DOHH2 (cell line): ENCODE data around the gene CIT.

ENCODE experiments used
- H3F3A ChIP-seq: fragments of 200-600 bp; sonication (generic), shearing (Covaris generic); 2 replicates; pipeline ENCODE4 v1.6.0; 2016; ENCODE audit warnings: antibody characterized with exemption, mild to moderate bottlenecking; ENCODE audit not compliant: control insufficient read depth, insufficient read depth
- H3K27ac ChIP-seq: fragments of 200-600 bp; sonication (generic); 2 replicates; pipeline ENCODE4 v1.5.1; 2014; ENCODE audit warnings: low read depth, mild to moderate bottlenecking, low read length, moderate library complexity
- H3K27me3 ChIP-seq: fragments of 200-600 bp; sonication (generic); 2 replicates; pipeline ENCODE4 v1.6.1; 2014; ENCODE audit warnings: mild to moderate bottlenecking, low read length, mixed read lengths; ENCODE audit not compliant: control insufficient read depth
- H3K36me3 ChIP-seq: fragments of 200-600 bp; sonication (generic); 2 replicates; pipeline ENCODE4 v1.6.1; 2014; ENCODE audit warnings: mild to moderate bottlenecking, low read length, moderate library complexity, mixed read lengths; ENCODE audit not compliant: control insufficient read depth
- H3K4me1 ChIP-seq: fragments of 200-600 bp; sonication (generic); 2 replicates; pipeline ENCODE4 v1.6.1; 2014; ENCODE audit warnings: mild to moderate bottlenecking, low read length, mixed read lengths; ENCODE audit not compliant: control insufficient read depth
- H3K4me2 ChIP-seq: fragments of 200-600 bp; sonication (generic); 2 replicates; pipeline ENCODE4 v1.6.0; 2014; ENCODE audit warnings: mild to moderate bottlenecking, low read length, moderate library complexity
- H3K4me3 ChIP-seq: fragments of 200-600 bp; sonication (generic); 2 replicates; pipeline ENCODE4 v1.5.1; 2014; ENCODE audit warnings: mild to moderate bottlenecking, low read length, mixed read lengths
- H3K79me2 ChIP-seq: fragments of 200-600 bp; sonication (generic); 2 replicates; pipeline ENCODE4 v1.6.1; 2014; ENCODE audit warnings: mild to moderate bottlenecking, low read length, mixed read lengths; ENCODE audit not compliant: control insufficient read depth
- H3K9me2 ChIP-seq: fragments of 200-600 bp; sonication (generic); replicated peaks from 2 replicates; pipeline ENCODE4 v1.6.1; 2014; ENCODE audit warnings: mild to moderate bottlenecking, low read length, mixed read lengths; ENCODE audit not compliant: control insufficient read depth
- H3K9me3 ChIP-seq: fragments of 200-600 bp; sonication (generic); 2 replicates; pipeline ENCODE4 v1.6.1; 2014; ENCODE audit warnings: antibody characterized with exemption, low read length, mixed read lengths; ENCODE audit not compliant: control insufficient read depth, insufficient read depth
- H4K20me1 ChIP-seq: fragments of 200-600 bp; sonication (generic); 2 replicates; pipeline ENCODE4 v1.6.0; 2014; ENCODE audit warnings: low read depth, mild to moderate bottlenecking, antibody characterized with exemption, low read length, moderate library complexity; ENCODE audit not compliant: control insufficient read depth, insufficient read depth
- CTCF ChIP-seq: fragments of 200-600 bp; sonication (generic); IDR thresholded peaks from one replicate; pipeline ENCODE4 v1.5.1; 2014; ENCODE audit warnings: antibody characterized with exemption, mild to moderate bottlenecking, low read depth, low read length; ENCODE audit not compliant: poor library complexity, severe bottlenecking
- EZH2phosphoT487 ChIP-seq: fragments of 200-600 bp; sonication (generic); IDR thresholded peaks from 2 replicates; pipeline ENCODE4 v1.6.1; 2017; ENCODE audit warnings: borderline replicate concordance, mild to moderate bottlenecking, antibody characterized with exemption, low read length, moderate library complexity, mixed read lengths

The CIT gene

DNA sequence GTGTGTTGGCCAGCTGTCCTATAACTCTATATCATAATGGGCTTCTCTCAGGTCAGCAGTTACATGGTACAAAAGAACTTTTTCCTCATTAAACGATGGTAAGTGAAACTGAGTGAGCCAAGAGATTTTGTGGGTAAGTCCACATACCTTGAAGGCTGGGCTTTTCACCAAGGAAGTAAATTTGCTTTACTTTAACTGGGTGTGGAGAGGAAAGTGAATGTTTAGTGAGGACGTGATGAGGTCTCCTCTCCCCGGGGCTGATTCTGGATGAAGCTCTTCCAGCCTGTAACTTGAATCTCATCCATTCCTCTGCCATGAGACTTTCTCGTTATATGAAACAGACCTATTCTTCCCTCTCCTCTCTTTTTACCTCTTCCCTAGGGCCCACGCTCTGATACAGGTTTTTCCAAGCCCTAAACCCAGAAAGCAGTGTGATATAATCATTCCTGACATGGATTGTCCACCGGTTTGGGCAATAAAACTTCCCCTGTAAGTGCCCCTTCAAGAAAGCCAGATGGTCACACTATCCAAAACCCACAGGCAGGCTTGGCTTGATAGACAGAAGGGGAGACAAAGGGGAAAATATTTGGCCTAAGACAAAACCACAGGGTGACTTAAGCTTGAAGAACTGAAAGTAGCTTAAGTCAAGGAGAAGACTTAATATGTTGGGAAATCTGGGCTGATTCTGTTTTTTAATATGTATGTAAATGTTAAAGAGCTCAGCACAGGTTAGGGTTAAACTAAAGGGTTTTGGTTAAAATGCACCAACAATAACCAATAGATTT, 50.3 kb downstream of the CIT start:
- Histone ChIP-seq H3K9me2 (no peaks in the 10 kb centered on the region), H3K4me2 (no peak overlapping the region), H4K20me1 (no peaks in the 10 kb centered on the region), H3K4me1 (no peaks in the 10 kb centered on the region), H3K27ac (no peak overlapping the region), H3F3A (no peaks in the 10 kb centered on the region), H3K79me2 (no peaks in the 10 kb centered on the region), H3K9me3 (no peaks in the 10 kb centered on the region), H3K27me3 (no peaks in the 10 kb centered on the region), H3K36me3 (peaks cover 68% of the 10 kb centered on the region), H3K4me3 (no peak overlapping the region)
- no peak for TF ChIP-seq EZH2phosphoT487
- TF ChIP-seq CTCF = no peak

DNA sequence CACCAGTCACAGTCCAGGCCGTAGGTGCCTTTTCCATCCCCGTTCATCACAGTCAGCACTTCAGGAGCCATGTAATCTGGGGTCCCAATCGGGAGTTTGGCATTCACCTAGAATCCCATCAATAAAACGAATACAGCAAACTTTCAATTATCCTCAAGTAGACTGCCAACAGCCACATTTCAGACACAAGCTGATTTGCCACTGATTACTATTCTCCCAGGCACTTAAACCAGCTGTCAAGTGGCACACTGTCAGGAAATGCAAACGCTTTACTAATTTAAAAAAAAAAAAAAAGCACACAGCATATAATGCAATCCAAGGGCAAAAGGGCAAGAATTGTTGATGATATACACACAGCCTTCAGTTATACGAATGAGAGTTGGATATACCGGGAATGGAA, 51.9 kb downstream of the CIT start:
- H3K27ac ChIP-seq = no peak overlapping the region
- H3K4me2 ChIP-seq = no peak overlapping the region
- H3F3A ChIP-seq = no peaks in the 10 kb centered on the region
- no peaks in the 10 kb centered on the region for H3K27me3 ChIP-seq
- no peaks in the 10 kb centered on the region for H3K9me3 ChIP-seq
- no peaks in the 10 kb centered on the region for H3K9me2 ChIP-seq
- no peaks in the 10 kb centered on the region for H4K20me1 ChIP-seq
- no peaks in the 10 kb centered on the region for H3K79me2 ChIP-seq
- H3K4me1 ChIP-seq = no peaks in the 10 kb centered on the region
- TF ChIP-seq CTCF = no peak
- no peak for TF ChIP-seq EZH2phosphoT487
- peaks cover 63% of the 10 kb centered on the region for H3K36me3 ChIP-seq
- H3K4me3 ChIP-seq = no peak overlapping the region

- Histone ChIP-seq H3K4me1 (no peaks in the 10 kb centered on the region), H3K4me3 (no peak overlapping the region), H4K20me1 (no peaks in the 10 kb centered on the region), H3F3A (no peaks in the 10 kb centered on the region), H3K9me3 (no peaks in the 10 kb centered on the region), H3K4me2 (no peak overlapping the region), H3K27ac (no peak overlapping the region), H3K27me3 (no peaks in the 10 kb centered on the region), H3K36me3 (peaks cover 70% of the 10 kb centered on the region), H3K9me2 (no peaks in the 10 kb centered on the region), H3K79me2 (peaks cover 9% of the 10 kb centered on the region; the same call in 1 of the 2 replicates)
- no peak for TF ChIP-seq EZH2phosphoT487
- TF ChIP-seq CTCF = no peak
Measured at GRCh38 chr12:119822046-119822445, 55.1 kb downstream of the CIT start.
